ENCODE results near the gene ITGA11. TPM values are rescaled to one million over a fixed set of nuclear protein-coding genes. Genes with fewer than 3 reads are reported as not detected.

Gene ITGA11
- total and polyA plus RNA-seq, 8 donors = 0.08 to 12.1 (median 2.0) TPM

- no peaks in the 10 kb centered on the region for H3K27me3 ChIP-seq
- peaks cover 0 to 22% (median 9%) of the 10 kb centered on the region in 4 donors for H3K4me1 ChIP-seq
- intact Hi-C loops (cut with DNase I; ENCODE audit: low total_unique reads) = loop anchor here (10.0 kb wide), 2 partner anchors 51 to 79 kb away; no protein-coding TSS in a partner anchor
- no peaks in the 10 kb centered on the region for H3K9me3 ChIP-seq
- TF ChIP-seq, protein P1, sequence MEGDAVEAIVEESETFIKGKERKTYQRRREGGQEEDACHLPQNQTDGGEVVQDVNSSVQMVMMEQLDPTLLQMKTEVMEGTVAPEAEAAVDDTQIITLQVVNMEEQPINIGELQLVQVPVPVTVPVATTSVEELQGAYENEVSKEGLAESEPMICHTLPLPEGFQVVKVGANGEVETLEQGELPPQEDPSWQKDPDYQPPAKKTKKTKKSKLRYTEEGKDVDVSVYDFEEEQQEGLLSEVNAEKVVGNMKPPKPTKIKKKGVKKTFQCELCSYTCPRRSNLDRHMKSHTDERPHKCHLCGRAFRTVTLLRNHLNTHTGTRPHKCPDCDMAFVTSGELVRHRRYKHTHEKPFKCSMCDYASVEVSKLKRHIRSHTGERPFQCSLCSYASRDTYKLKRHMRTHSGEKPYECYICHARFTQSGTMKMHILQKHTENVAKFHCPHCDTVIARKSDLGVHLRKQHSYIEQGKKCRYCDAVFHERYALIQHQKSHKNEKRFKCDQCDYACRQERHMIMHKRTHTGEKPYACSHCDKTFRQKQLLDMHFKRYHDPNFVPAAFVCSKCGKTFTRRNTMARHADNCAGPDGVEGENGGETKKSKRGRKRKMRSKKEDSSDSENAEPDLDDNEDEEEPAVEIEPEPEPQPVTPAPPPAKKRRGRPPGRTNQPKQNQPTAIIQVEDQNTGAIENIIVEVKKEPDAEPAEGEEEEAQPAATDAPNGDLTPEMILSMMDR (IDR thresholded peaks at IDR 0.05) = no peak
- TF ChIP-seq POLR2A (IDR thresholded peaks at IDR 0.05) (no peak), EP300 (IDR thresholded peaks at IDR 0.05) (no peak), POLR2AphosphoS5 (IDR thresholded peaks at IDR 0.05) (no peak)
- 48 to 63% (median 54%) methylated on average over 5 to 6 of the region's 6 CpGs for WGBS, 5 donors
- DNase-seq = no peak
- H3K4me3 ChIP-seq = no peak overlapping the region
- H3K36me3 ChIP-seq = no peaks in the 10 kb centered on the region
- no peak overlapping the region for H3K27ac ChIP-seq
Measured at GRCh38 chr15:68305420-68305871, 126.5 kb downstream of the ITGA11 start.

- peaks cover 1 to 22% (median 12%) of the 10 kb centered on the region in 4 donors for H3K4me1 ChIP-seq
- TF ChIP-seq POLR2A (IDR thresholded peaks at IDR 0.05) (no peak), EP300 (IDR thresholded peaks at IDR 0.05) (no peak), POLR2AphosphoS5 (IDR thresholded peaks at IDR 0.05) (no peak)
- TF ChIP-seq, protein P1 (IDR thresholded peaks at IDR 0.05) = no peak
- no peaks in the 10 kb centered on the region for H3K27me3 ChIP-seq
- 67 to 74% (median 71%) methylated on average over 15 of the region's 15 CpGs for WGBS, 5 donors
- intact Hi-C loops (cut with DNase I; ENCODE audit: low total_unique reads) = loop anchor here (10.0 kb wide), 2 partner anchors 50 to 80 kb away; no protein-coding TSS in a partner anchor
- no peaks in the 10 kb centered on the region for H3K9me3 ChIP-seq
- no peaks in the 10 kb centered on the region for H3K36me3 ChIP-seq
- H3K27ac ChIP-seq = no peak overlapping the region
- DNase-seq = peak in 1 of 2 donors; percentile 18
- no peak overlapping the region for H3K4me3 ChIP-seq
Measured at GRCh38 chr15:68304589-68305337, 127.2 kb downstream of the ITGA11 start.

GRCh38 chr15:68303560-68304436, 128.2 kb downstream of the ITGA11 start:
- H3K27me3 ChIP-seq = no peaks in the 10 kb centered on the region
- no peak for DNase-seq
- WGBS, 5 donors = 72 to 81% (median 78%) methylated on average over 15 of the region's 15 CpGs

More at GRCh38 chr15:68303560-68304436, 128.2 kb downstream of the ITGA11 start:
- TF ChIP-seq, protein P1 (IDR thresholded peaks at IDR 0.05) = no peak
- TF ChIP-seq POLR2A (IDR thresholded peaks at IDR 0.05) (no peak), EP300 (IDR thresholded peaks at IDR 0.05) (no peak), POLR2AphosphoS5 (IDR thresholded peaks at IDR 0.05) (no peak)
- no peak overlapping the region for H3K4me3 ChIP-seq
- intact Hi-C loops (cut with DNase I; ENCODE audit: low total_unique reads) = loop anchor here (10.0 kb wide), 2 partner anchors 49 to 81 kb away; no protein-coding TSS in a partner anchor
- no peaks in the 10 kb centered on the region for H3K9me3 ChIP-seq
- no peak overlapping the region for H3K27ac ChIP-seq
- peaks cover 8 to 30% (median 21%) of the 10 kb centered on the region in 4 donors for H3K4me1 ChIP-seq
- no peaks in the 10 kb centered on the region for H3K36me3 ChIP-seq

Data from stomach (tissue), 9 donors.